Suppressor macrophage treated with lipopolysaccharide for 1 hour (primary cell): Measurements from ENCODE around the gene TOP3A.
"Not testable (repeated sequence)": the region's sequence is repeated elsewhere in the genome, so short reads cannot be mapped to it uniquely, and the experiment has no call there.

ENCODE experiments used
- DNase-seq, 3 donors: peaks; one replicate each; pipeline ENCODE4 v3.0.0-alpha.2; 2020 to 2022

The TOP3A gene

GRCh38 chr17:18323007-18323406 is 8.2 kb upstream of the TOP3A start:
- DNase-seq: peak; percentile 24 to 40 (median 25)

GRCh38 chr17:18322522-18322921 is 7.7 kb upstream of the TOP3A start:
- no peak for DNase-seq

- DNase-seq: no peak
Measured at GRCh38 chr17:18321309-18321708, 6.5 kb upstream of the TOP3A start.

- DNase-seq: no peak
Measured at GRCh38 chr17:18320301-18320700, 5.5 kb upstream of the TOP3A start.

GRCh38 chr17:18319604-18320256 is 4.9 kb upstream of the TOP3A start:
- DNase-seq: peak; percentile 51 to 55 (median 53)

GRCh38 chr17:18318771-18319450 is 4.1 kb upstream of the TOP3A start:
- DNase-seq: no peak

GRCh38 chr17:18318117-18318516 is 3.3 kb upstream of the TOP3A start:
- peak; percentile 35 to 52 (median 52) for DNase-seq

- no peak for DNase-seq
Measured at GRCh38 chr17:18315961-18316360, 1.2 kb upstream of the TOP3A start.

GRCh38 chr17:18315562-18315922 is 748 bp upstream of the TOP3A start:
- DNase-seq: peak; percentile 44 to 72 (median 68)

GRCh38 chr17:18314059-18314730 is 599 bp downstream of the TOP3A start:
- peak in 2 of 3 donors; percentile 23 to 24 for DNase-seq

- DNase-seq: no peak
Measured at GRCh38 chr17:18309202-18309601, 5.6 kb downstream of the TOP3A start.

GRCh38 chr17:18303206-18303605 is 11.6 kb downstream of the TOP3A start:
- not testable (repeated sequence) for DNase-seq

GRCh38 chr17:18300725-18301480 is 13.9 kb downstream of the TOP3A start:
- DNase-seq: peak; percentile 34 to 46 (median 40)

GRCh38 chr17:18298061-18298460 is 16.7 kb downstream of the TOP3A start:
- not testable (repeated sequence) for DNase-seq

GRCh38 chr17:18291718-18292540 is 22.9 kb downstream of the TOP3A start:
- DNase-seq: no peak

- no peak for DNase-seq
Measured at GRCh38 chr17:18285296-18285695, 29.5 kb downstream of the TOP3A start.

GRCh38 chr17:18281788-18282187 is 33.0 kb downstream of the TOP3A start:
- DNase-seq: no peak

- DNase-seq: no peak
Measured at GRCh38 chr17:18280766-18281371, 33.9 kb downstream of the TOP3A start.

GRCh38 chr17:18280249-18280648 is 34.5 kb downstream of the TOP3A start:
- DNase-seq: no peak

- DNase-seq: peak in 2 of 3 donors; percentile 16 to 35
Measured at GRCh38 chr17:18278867-18279266, 35.9 kb downstream of the TOP3A start.

GRCh38 chr17:18277076-18277475 is 37.7 kb downstream of the TOP3A start:
- no peak for DNase-seq
